ENCODE results near the gene DHRS2.

- TF ChIP-seq, protein P1, sequence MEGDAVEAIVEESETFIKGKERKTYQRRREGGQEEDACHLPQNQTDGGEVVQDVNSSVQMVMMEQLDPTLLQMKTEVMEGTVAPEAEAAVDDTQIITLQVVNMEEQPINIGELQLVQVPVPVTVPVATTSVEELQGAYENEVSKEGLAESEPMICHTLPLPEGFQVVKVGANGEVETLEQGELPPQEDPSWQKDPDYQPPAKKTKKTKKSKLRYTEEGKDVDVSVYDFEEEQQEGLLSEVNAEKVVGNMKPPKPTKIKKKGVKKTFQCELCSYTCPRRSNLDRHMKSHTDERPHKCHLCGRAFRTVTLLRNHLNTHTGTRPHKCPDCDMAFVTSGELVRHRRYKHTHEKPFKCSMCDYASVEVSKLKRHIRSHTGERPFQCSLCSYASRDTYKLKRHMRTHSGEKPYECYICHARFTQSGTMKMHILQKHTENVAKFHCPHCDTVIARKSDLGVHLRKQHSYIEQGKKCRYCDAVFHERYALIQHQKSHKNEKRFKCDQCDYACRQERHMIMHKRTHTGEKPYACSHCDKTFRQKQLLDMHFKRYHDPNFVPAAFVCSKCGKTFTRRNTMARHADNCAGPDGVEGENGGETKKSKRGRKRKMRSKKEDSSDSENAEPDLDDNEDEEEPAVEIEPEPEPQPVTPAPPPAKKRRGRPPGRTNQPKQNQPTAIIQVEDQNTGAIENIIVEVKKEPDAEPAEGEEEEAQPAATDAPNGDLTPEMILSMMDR (IDR thresholded peaks at IDR 0.05 in 4 of 5, conservative IDR thresholded peaks at IDR 0.05 in 1 of 5): no peak
- no peak for TF ChIP-seq POLR2A (IDR thresholded peaks at IDR 0.05)
Observed at GRCh38 chr14:23610815-23611289, 25.3 kb upstream of the DHRS2 start.

Data from gastrocnemius medialis (tissue), 4 donors.